ENCODE measurements around the gene FAM53A. TPM values are rescaled to one million over a fixed set of nuclear protein-coding genes. Genes with fewer than 3 reads are reported as not detected.
"Not testable (repeated sequence)": the region's sequence is repeated elsewhere in the genome, so short reads cannot be mapped to it uniquely, and the experiment has no call there.

The FAM53A gene
- total RNA-seq, 1 experiment from 2014 or later, result 1.3 TPM

DNA sequence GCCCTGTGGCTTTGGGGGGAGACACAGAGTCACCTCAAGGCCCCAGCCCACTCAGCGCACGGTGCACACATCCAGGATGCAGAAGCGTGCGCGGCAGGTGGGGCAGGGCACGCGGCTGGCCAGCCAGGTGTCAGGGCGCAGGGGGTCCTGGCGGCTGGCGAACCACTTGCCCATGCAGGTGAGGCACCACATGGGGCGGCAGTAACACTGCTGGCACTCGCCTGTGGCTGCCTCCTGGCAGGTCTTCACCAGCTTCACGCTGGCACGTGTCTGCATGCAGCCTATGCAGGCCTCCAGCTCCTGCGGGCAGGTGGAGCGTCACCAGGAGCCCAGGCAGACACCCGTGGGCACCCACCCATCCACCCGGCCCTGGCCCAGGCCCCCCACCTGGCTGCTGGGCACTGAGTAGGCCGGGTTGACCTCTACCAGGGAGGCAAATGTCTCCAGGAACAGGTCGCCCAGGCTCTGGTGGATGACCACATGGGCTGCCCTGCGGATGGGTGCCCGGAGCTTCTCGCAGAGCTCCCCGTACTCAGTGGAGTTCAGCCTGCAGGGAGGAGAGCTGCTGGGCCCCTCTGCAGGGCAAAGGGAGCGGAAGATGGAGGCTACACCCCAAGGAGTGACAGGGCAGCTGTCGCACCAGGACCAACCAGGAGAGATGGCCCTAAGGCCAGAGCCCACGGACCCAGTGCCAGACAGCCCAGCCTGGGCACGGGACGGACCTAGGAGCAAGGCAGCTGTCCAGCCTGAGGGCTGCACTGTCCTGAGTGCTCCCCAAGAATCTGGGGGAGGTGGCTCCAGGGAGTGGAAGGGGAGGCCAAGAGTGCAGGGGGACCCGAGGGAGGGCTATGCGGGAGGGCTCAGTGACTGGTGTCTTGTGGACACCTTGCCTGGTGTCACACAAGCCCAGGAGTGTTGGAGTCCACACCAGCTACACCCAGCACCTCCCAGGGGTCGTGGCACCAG lies 33.3 kb upstream of the FAM53A start:
- no peak for DNase-seq (ENCODE audit: extremely low read depth, low read depth)

DNA sequence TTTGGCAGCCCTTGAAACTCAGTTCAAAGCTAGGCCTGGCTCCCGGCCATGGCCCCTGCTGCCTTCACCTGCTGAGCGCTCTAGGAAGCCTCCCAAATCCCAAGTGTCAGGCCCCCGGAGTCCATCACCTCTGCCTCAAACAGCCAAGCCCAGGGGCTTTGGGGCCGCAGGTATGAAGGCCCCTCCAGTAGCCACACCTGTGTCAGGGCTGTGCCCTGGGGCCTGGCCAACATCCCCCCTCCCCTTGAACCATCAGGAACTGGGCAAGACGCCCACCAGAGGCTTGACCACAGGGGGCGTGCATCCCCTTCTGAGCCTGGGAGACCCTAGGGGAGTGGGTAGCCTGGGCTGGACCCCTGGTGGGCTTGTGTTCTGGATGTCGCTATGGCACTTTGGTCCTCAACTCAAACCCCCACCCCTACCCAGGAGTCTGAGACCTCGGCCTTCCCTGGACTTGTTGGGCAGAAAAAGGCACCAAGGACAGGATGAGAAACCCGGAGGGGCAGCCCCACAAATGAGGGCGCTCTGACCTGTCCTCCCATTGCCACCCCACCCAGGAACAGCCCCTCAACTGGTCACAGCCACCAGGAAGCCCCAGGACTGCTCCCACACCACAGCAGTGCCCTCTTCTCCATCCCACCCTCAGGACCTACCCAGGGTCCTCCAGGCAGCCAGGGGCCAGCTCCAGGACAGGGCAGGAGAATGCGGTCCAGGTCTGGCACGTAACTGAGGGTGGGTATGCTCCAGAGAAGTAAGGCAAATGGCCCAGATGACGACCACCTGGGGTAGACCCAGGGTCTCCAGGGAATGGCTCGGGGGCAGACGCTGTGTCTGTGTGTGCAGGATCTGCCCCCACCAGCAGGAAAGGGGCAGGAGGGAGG lies 32.2 kb upstream of the FAM53A start:
- DNase-seq (ENCODE audit: extremely low read depth, low read depth), result no peak

DNA sequence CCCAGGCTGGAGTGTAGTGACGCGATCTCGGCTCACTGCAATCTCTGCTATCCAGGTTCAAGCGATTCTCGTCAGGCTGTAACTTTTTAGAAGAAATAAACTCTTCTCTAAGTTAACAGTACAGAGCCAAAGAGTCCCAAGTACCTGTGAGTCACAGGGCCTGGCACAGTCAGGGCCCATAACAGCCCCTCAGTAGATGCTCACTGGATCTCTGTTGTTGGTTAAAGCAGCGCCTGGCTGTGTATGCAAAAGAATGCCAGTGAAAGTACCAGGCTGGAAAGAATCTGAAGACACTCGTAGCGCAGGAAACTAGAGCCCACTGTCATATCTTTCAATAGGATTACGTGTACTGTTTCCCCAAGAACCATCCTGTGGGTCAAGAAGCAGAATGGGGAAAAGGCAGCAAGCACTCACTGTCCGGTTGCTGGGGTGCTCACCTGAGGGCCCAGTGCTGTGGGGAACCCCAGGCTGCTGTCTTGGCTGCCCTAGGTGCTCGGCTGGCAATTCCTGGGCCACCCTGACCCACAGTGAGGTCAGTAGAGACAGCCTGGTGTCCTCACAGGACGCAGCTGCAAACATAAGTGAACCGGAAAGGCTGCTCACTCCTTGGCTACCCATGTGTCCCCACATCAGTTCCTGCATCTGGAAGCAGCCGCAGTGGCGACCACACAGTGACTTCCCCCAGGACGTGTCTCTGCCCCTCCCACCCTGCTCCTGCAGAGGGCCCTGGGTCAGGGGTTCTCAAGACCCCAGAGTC lies 31.1 kb upstream of the FAM53A start:
- no peak for DNase-seq (ENCODE audit: extremely low read depth, low read depth)

DNA sequence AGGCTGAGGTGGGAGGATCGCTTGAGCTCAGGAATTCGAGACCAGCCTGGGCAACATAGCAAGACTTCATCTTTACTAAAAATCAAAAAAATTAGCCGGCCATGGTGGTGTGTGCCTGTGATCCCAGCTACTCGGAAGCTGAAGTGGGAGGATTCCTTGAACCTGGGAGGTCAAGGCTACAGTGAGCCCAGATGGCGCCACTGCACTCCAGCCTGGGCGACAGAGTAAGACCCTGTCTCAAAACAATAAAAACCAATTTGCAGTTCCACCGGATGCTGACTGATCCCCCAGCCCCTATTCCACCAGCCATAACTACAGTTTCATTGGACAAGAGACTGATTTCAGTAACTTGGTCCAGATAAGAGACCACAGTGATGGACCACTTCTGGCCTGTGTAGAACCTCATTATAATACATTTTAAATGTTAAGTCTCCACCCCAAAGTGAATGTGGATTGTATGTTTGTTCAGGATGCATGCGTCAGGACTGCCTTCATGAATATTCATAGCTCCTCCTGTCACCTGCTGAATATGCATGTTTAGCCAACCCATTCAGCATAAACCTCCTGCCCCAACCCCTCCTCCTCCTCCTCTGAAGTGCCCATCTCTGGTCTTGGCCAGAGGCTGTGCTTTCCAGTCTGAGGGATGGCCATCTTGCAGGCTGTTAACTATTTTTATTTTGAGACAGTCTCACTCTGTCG lies 30.3 kb upstream of the FAM53A start:
- no peak for DNase-seq (ENCODE audit: extremely low read depth, low read depth)

DNA sequence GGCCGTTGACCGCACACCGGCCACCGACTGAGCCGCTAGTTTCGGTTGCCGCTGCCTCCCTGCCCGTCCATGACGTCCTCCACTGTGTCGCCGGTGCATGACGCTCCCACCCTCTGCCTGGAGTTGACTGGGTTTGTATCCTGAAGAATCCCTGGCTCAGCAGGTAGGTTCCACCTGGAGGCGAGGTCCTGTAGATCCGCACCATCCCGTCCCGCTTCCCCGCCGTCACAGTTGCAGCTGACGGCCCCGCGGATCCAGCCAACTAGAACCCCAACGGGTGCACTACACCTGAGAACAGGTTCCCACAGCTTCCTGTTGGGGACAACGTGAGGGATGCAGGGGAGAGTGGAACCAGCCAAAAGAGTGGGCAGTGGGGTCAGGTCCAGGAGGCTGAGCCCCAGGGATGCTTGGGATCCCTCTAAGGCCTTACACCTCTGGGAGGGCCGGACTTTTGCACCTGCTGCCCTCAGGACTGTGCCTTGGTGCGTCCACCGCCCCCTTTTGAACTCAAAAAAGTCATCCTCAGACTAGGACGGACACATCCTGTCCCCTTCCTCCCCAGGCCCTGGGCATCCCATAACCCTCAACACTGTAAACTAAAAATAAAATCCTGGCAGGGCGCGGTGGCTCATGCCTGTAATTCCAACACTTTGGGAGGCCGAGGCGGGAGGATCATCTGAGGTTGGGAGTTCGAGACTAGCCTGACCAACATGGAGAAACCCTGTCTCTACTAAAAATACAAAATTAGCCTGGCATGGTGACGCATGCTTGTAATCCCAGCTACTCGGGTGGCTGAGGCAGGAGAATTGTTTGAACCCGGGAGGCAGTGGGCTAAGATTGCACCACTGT lies 29.1 kb upstream of the FAM53A start:
- DNase-seq (ENCODE audit: extremely low read depth, low read depth), result no peak

DNA sequence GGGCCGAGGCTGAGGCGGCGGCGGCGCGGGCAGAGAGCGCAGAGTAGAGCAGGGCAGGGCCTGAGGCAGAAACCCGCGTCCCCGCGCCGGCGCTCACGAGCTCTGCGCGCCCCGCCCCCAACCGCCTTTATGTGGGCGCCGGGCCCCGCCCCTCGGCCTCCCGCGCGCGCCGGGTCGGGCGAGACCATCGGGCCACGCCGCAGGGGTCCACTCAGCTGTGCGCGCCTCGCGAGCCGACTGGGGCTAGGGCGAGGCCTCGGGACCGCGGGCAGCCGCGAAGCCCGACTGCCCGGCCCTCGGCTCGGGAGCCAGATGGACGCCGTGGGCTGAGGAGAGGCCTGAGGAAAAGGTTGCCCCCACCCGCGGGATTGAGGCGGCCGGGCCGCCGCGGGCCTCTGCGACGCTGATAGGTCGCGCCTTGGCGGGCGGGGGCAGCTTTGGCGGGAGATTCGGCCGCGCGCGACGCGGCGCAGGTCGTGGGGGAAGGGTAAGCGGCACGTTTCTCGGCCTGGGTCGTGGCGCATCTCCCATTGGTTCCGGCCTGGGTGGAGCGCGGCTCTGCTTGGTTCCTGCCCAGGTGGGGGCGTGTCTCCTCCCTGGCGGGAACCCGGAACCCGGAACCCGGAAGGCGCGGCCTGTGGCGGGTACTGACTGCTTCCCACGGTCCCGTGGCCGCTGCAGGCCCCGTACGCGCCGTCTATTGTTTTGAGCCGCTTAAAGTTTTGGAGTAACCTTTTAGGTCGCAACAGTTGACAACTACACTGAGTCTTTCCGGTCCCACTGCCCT lies 28.3 kb upstream of the FAM53A start, which contains the start of gene SLBP:
TSS of gene SLBP (minus strand) at position 104 of the 787 bp plus-strand sequence. CDS start 131 bp downstream, outside the sequence.
- peak; percentile 87 for DNase-seq (ENCODE audit: extremely low read depth, low read depth)

DNA sequence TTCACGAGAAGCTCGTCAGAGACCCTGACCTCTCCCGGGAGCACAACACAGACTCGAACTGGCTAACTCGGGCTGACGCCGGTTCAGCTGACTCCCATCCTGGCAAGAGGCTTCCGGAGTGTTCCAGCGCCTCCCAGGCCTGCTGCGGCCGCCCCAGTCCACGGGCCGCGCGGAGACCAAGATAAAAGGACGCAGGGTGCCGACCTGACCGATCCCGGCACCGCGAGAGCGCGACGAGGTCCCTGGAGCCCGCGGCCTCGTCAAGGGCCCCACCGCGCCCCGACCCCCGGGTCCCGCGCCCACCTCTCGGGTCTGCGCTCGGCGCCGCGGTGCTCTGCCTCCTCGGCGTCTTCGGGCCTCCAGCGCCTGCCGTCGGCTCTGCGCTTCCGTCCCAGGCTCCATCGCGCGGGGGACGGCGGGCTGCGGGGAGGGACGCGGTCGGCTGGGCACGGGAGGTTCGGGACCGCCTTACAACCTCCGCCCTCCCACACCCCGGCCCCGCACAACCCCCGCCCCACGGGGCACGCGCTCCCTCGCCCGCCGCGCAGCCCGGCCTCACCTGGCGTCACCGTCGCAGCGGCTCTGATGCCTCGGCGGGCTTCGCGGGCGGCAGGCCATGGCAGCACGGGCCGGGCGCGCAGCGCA lies 27.6 kb upstream of the FAM53A start:
- DNase-seq (ENCODE audit: extremely low read depth, low read depth), result no peak

DNA sequence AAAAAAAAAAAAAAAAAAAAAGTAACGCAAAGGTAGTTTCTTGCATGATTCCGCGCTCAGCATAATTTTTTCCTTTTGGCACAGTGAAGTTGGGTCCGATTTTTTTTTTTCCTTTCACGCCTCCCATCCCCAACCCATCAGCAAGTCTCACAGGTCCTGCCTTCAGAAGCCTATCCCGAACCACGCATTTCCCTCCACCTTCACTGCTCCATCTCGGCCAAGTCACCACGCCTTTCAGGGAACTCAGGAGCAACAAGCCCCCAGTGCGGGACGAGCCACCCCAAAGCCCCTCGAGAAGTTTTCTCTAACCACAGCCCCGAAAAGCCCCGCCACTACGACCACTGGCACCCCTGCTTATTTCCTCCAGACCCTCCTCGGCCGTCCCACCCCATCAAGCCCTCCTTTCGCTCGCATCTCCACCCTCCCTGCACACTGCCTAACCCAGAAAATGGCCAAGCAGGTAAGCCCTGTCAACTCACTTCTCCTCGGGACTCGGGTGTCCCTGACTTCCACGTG lies 27.0 kb upstream of the FAM53A start:
- DNase-seq (ENCODE audit: extremely low read depth, low read depth), result no peak

DNA sequence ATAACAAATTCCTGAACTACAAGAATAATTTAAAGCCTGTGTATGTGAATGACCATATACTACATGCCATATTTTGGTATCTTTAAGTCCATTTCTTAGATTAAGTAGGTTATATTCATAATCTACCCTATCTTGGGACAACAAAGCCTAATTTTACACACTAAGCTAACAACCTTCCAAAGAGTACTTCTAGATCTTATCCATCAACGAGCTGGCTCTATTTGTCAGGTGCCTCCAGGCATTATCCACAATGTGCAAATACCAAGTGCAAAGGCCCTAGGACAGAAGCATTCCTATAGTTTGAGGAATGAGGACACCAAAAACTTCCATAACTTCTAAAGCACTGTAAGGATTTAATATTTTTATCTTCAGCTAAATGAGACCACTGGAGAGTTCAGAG lies 24.5 kb upstream of the FAM53A start:
- DNase-seq (ENCODE audit: extremely low read depth, low read depth), result no peak

DNA sequence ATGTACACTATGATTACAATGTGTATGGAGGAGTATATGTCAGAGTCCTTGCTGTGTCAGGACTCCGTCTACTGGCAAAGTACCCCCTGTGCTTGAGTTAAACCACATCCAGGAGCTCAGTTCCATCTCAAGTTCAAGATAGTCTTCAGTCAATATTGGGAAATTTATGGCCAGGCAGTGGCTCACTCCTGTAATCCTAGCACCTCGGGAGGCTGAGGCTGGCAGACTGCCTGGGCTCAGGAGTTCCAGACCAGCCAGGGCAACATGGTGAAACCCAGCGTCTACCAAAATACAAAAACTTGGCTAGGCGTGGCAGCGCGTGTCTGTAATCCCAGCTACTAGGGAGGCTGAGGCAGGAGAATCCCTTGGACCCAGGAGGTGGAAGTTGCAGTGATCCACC lies 22.2 kb upstream of the FAM53A start:
- DNase-seq (ENCODE audit: extremely low read depth, low read depth), result no peak

DNA sequence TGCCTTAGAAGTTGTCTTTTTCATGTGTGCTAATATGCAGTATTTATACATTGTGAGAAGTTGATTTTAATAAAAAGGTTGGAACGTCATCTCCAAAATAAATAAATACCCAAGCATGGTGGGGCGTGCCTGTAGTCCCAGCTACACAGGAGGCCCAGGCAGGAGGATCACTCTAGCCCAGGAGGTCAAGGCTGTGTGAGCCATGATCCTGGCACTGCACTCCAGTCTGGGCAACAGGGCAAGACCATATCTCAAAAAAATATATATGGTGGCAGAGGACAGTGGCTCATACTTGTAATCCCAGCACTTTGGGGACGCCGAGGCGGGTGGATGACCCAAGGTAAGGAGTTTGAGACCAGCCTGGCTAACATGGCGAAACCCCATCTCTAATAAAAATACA lies 21.6 kb upstream of the FAM53A start:
- DNase-seq (ENCODE audit: extremely low read depth, low read depth), result no peak

DNA sequence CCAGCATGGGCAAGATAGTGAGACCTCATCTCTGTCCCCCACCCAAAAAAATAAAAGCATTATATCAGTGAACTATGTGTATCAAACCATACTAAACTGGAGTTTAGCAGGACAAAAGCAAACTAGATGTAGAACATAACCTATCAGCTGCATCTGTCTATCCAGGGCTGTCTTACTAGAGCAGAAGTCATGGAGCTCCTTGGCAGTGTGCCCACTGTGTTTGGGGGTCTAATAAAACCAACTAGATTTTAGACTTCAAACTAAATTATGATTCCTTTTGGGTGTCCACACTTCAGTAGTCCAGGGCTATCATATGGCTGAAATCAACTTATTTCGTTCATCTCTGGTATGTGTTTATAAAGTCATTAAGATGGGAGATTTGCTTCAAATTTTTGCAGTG lies 19.8 kb upstream of the FAM53A start:
- no peak for DNase-seq (ENCODE audit: extremely low read depth, low read depth)

DNA sequence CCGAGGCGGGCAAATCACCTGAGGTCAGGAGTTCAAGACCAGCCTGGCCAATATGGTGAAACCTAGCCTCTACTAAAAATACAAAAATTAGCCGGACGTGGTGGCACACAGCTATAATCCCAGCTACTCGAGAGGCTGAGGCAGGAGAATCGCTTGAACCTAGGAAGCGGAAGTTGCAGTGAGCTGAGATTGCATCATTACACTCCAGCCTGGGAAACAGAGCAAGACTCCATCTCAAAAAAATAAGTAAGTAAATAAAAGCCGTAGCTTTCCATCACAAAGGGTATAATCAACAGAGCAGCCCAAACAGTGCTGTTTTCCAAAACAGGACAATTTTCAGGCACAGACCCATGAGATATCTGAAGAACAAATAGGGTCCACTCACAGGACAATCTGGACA lies 17.6 kb upstream of the FAM53A start:
- not testable (repeated sequence) for DNase-seq (ENCODE audit: extremely low read depth, low read depth)

DNA sequence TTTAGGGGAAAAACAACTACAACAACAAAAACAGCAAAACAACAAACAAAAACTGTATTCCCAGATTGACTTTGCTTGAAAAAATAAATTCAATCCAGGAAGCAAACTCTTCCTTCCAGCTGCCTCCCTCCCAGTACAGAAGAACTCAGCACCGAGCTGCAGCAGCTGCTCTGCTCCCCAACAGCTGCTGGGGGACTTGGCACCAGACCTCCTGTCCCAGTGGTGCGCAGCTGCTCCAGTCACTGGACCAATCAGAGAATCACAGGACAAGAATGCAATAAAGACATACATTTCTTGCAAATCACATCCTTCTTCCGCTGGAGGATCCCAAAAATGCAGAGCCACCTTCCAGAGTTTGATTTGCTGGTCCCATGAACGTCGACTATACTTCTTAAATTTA lies 11.8 kb upstream of the FAM53A start:
- no peak for DNase-seq (ENCODE audit: extremely low read depth, low read depth)

DNA sequence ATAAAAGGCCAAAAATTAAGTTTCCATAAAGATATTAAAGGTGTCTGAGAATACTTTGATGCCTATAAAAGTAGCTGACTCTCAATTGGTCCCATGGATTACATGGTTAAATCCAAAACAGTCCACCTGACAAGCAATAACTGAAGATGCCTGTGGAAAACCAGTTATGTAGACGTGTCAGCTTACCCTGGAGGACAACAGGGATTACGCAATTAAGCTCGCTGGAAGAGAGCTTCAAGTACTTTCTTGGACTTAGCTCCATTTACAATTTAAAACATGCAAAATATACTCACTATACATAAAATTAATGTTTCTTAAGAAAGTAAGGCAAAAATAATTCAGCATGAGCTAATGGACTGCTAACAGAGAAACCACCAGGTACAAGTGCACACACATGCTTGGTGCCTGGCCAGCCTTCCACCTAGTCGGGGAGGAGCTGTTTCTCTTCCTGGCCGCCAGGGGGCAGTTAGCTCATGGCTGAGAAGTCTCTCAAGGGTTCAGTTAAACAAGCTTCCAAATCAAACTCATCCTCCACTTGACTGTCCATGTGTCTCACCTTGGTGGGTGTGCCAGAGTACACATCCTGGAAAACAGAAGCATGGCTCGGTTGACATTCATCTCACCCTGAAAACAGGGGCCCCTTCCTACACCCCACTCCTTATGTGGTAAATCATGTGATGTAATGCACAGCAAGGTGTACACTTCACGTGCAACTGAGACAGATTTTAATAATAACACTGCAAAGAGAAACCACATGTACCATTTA lies 9.2 kb upstream of the FAM53A start:
- peak; percentile 78 for DNase-seq (ENCODE audit: extremely low read depth, low read depth)

DNA sequence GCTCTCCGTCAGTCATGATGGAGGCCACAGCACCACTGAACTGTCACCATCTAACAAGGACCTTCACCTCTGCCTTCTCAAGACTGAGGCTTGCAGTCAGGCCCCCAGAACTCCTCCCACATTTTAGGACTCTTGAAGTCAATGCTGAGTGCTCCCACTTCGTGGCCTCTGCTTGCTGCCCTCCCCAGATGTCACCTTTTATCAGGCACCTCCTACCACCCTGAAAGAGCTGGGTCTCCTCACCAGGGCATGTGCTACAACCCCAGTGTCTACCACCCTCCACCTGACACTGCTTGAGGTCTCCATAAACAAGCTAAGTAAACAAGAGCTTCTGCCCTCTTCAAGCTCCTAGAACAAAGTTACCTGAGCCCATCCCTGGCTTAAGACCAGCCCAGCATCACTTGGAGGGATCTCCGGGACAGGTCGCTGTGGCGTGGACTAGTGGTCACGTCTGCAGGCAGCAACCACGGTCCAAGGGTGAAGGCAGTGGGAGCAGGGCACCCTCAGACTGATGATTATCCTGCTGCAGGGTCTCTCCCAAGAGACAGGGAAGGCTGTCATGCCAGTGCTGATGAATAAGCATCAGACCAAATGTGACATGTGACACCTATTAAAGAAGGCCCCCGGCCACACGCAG lies 7.7 kb upstream of the FAM53A start:
- DNase-seq (ENCODE audit: extremely low read depth, low read depth), result no peak
